ENCODE data around the gene SPAG16.

The SPAG16 gene

DNA sequence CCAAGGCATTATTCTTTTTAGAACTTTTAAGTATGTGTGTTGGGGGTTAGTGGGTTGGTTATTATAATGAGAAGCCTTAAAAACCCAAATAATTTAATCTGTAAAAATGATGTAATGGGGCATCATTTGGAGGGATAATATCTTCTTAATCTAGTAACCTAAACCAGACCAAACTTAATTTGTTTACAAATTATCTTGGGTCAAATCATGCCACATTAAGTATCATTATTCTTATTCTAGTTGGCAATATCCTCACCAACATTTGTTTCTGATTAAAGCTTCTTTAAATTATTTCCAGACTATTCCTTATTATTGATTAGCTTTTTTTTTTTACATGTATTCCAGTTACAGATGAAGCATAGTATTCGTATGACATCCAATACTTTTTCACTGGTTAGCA, 1041.1 kb downstream of the SPAG16 start:
- no peak for TF ChIP-seq POLR2A (IDR thresholded peaks at IDR 0.05; ENCODE audit: low read depth, low read length)
- TF ChIP-seq POLR2AphosphoS5 (IDR thresholded peaks at IDR 0.05; ENCODE audit: low read depth, low read length), result no peak
- no peak for TF ChIP-seq TAF1 (IDR thresholded peaks at IDR 0.05; ENCODE audit: borderline replicate concordance, low read depth, low read length)
- DNase-seq (ENCODE audit: insufficient read length) (no peak), FAIRE-seq (no peak)

- TF ChIP-seq POLR2A (IDR thresholded peaks at IDR 0.05; ENCODE audit: low read depth, low read length) (no peak), TAF1 (IDR thresholded peaks at IDR 0.05; ENCODE audit: borderline replicate concordance, low read depth, low read length) (no peak), POLR2AphosphoS5 (IDR thresholded peaks at IDR 0.05; ENCODE audit: low read depth, low read length) (no peak)
- DNase-seq (ENCODE audit: insufficient read length) (no peak), FAIRE-seq (no peak)
Measured at GRCh38 chr2:214328941-214329340, 1044.7 kb downstream of the SPAG16 start.

- FAIRE-seq, result no peak
- TF ChIP-seq TAF1 (IDR thresholded peaks at IDR 0.05; ENCODE audit: borderline replicate concordance, low read depth, low read length), result no peak
- no peak for TF ChIP-seq POLR2A (IDR thresholded peaks at IDR 0.05; ENCODE audit: low read depth, low read length)
- TF ChIP-seq POLR2AphosphoS5 (IDR thresholded peaks at IDR 0.05; ENCODE audit: low read depth, low read length), result no peak
- no peak for DNase-seq (ENCODE audit: insufficient read length)
Measured at GRCh38 chr2:214341646-214342045, 1057.4 kb downstream of the SPAG16 start.

- FAIRE-seq (no peak), DNase-seq (ENCODE audit: insufficient read length) (no peak)
- TF ChIP-seq POLR2AphosphoS5 (IDR thresholded peaks at IDR 0.05; ENCODE audit: low read depth, low read length) (no peak), TAF1 (IDR thresholded peaks at IDR 0.05; ENCODE audit: borderline replicate concordance, low read depth, low read length) (no peak), POLR2A (IDR thresholded peaks at IDR 0.05; ENCODE audit: low read depth, low read length) (no peak)
Measured at GRCh38 chr2:214358506-214358905, 1074.2 kb downstream of the SPAG16 start.

GRCh38 chr2:214361116-214361515, 1076.9 kb downstream of the SPAG16 start:
- FAIRE-seq, result no peak
- no peak for TF ChIP-seq POLR2AphosphoS5 (IDR thresholded peaks at IDR 0.05; ENCODE audit: low read depth, low read length)
- no peak for TF ChIP-seq POLR2A (IDR thresholded peaks at IDR 0.05; ENCODE audit: low read depth, low read length)
- no peak for TF ChIP-seq TAF1 (IDR thresholded peaks at IDR 0.05; ENCODE audit: borderline replicate concordance, low read depth, low read length)
- no peak for DNase-seq (ENCODE audit: insufficient read length)

GRCh38 chr2:214365549-214365948, 1081.3 kb downstream of the SPAG16 start:
- TF ChIP-seq TAF1 (IDR thresholded peaks at IDR 0.05; ENCODE audit: borderline replicate concordance, low read depth, low read length) (no peak), POLR2AphosphoS5 (IDR thresholded peaks at IDR 0.05; ENCODE audit: low read depth, low read length) (no peak), POLR2A (IDR thresholded peaks at IDR 0.05; ENCODE audit: low read depth, low read length) (no peak)
- FAIRE-seq (no peak), DNase-seq (ENCODE audit: insufficient read length) (no peak)

GRCh38 chr2:214367171-214367570, 1082.9 kb downstream of the SPAG16 start:
- FAIRE-seq, result no peak
- DNase-seq (ENCODE audit: insufficient read length), result no peak
- TF ChIP-seq POLR2AphosphoS5 (IDR thresholded peaks at IDR 0.05; ENCODE audit: low read depth, low read length) (no peak), POLR2A (IDR thresholded peaks at IDR 0.05; ENCODE audit: low read depth, low read length) (no peak), TAF1 (IDR thresholded peaks at IDR 0.05; ENCODE audit: borderline replicate concordance, low read depth, low read length) (no peak)

DNA sequence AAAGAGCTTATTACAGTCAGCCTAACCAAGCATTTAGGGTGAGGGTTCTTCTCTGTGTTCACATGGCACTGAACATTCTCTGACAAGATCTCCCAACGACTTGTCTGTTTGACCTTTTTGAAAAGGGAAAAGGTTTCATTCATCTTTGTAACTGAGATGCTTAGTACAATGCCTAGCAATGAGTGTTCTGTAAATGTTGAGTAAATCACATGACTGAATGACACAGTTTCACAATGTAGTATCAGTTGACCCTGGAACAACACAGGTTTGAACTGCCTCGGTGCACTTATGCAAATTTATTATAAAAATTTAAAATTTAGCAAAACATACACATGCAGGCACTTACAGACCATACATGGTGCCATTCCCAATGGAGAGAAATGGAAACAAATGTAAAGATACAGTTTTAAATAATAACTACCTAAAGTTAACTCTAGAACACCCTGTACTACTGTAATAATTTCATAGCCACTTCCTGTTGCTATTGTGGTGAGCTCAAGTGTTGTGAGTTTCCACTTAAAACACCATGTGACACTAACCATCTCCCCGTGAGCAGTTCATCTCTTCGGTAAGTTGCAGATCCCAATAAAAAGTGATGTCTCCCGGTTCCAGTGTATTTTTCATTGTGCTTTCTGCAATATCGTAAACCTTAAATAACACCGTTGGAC, 1092.5 kb downstream of the SPAG16 start:
- peak; percentile 5 for FAIRE-seq
- DNase-seq (ENCODE audit: insufficient read length), result no peak
- TF ChIP-seq POLR2AphosphoS5 (IDR thresholded peaks at IDR 0.05; ENCODE audit: low read depth, low read length) (no peak), POLR2A (IDR thresholded peaks at IDR 0.05; ENCODE audit: low read depth, low read length) (no peak), TAF1 (IDR thresholded peaks at IDR 0.05; ENCODE audit: borderline replicate concordance, low read depth, low read length) (no peak)

DNA sequence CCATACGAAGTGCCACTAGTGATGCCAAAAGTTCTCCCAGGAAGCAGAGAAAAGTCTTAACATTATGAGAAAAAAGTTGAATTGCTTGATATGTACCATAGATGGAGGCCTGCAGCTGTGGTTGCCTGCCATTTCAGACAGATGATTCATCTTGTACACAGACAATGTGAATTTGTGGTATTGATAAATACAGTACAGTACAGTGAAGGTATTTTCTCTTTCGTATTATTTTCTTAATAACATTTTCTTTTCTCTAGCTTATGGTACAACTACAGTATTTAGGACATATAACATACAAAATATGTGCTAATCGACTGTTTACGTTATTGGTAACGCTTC, 1093.0 kb downstream of the SPAG16 start:
- TF ChIP-seq TAF1 (IDR thresholded peaks at IDR 0.05; ENCODE audit: borderline replicate concordance, low read depth, low read length) (no peak), POLR2AphosphoS5 (IDR thresholded peaks at IDR 0.05; ENCODE audit: low read depth, low read length) (no peak), POLR2A (IDR thresholded peaks at IDR 0.05; ENCODE audit: low read depth, low read length) (no peak)
- no peak for DNase-seq (ENCODE audit: insufficient read length)
- no peak for FAIRE-seq

DNA sequence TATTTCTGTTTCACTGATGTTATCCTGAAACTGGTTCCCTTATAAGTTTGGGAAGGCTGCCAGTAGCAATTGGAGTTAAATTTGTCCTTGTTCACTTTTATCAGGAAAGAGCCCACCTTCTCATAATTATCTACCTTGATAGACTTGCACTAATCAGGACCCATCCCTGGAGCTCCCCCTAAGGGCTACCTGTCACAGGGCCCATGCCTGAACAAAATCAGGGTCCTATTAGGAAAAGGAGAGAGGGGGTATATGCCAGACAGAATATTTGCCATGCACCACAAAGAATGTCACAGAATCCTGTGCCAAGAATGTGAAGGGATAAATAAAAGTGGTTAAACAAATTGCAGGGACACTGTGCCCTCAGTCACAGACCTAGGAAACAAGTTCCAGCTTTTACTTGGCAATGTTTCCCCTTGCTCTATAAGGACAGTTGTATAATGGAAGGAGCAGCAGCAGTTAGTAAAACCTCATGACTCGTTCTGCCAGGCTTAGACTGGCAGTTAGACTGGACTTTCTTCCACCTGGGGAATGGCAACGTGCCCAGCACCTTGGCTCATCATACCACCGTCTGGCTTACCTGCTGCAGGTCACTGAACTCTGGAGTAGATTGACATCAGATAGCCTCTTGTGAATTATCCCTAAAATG, 1094.3 kb downstream of the SPAG16 start:
- TF ChIP-seq POLR2AphosphoS5 (IDR thresholded peaks at IDR 0.05; ENCODE audit: low read depth, low read length) (no peak), POLR2A (IDR thresholded peaks at IDR 0.05; ENCODE audit: low read depth, low read length) (no peak), TAF1 (IDR thresholded peaks at IDR 0.05; ENCODE audit: borderline replicate concordance, low read depth, low read length) (no peak)
- no peak for FAIRE-seq
- DNase-seq (ENCODE audit: insufficient read length), result no peak

DNA sequence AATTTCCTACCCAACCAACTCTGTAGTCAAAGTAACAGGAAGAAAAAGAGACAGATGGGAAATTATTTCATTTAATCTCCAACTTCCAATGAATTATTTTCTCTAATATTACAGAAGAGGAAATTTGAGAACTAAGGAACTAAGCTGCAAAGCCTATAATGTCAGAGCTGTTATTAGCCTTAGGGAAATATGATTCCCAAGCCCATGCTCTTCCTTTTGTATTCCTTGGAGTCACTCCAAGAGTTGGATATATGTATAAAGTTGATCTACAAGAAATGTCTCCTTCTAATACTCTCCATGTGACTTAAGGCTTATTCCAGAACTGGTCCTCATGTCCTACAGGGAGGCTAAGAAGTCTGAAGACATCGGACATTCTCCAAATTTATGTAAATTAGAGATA, 1095.0 kb downstream of the SPAG16 start:
- no peak for TF ChIP-seq POLR2AphosphoS5 (IDR thresholded peaks at IDR 0.05; ENCODE audit: low read depth, low read length)
- no peak for TF ChIP-seq TAF1 (IDR thresholded peaks at IDR 0.05; ENCODE audit: borderline replicate concordance, low read depth, low read length)
- TF ChIP-seq POLR2A (IDR thresholded peaks at IDR 0.05; ENCODE audit: low read depth, low read length), result no peak
- no peak for FAIRE-seq
- DNase-seq (ENCODE audit: insufficient read length), result no peak

- no peak for TF ChIP-seq POLR2A (IDR thresholded peaks at IDR 0.05; ENCODE audit: low read depth, low read length)
- TF ChIP-seq TAF1 (IDR thresholded peaks at IDR 0.05; ENCODE audit: borderline replicate concordance, low read depth, low read length), result no peak
- FAIRE-seq, result no peak
- no peak for DNase-seq (ENCODE audit: insufficient read length)
Measured at GRCh38 chr2:214380681-214381080, 1096.4 kb downstream of the SPAG16 start.
